IMR-90 (cell line): ENCODE data around the gene KCNQ1. TPM values are rescaled to one million over a fixed set of nuclear protein-coding genes. Genes with fewer than 3 reads are reported as not detected.

ENCODE experiments used
- ATAC-seq: fragments of 200-7000 bp; cut with Tn5 transposase; 2 replicates; pipeline ENCODE4 v1.9.1; 2020; ENCODE audit warnings: low read depth, mild to moderate bottlenecking, moderate library complexity
- BruUV-seq: library from RNA; stranded (reverse); fragments of 400-500 nt; replicated peaks from 2 replicates; lab custom pipeline; 2021; lab: Mats Ljungman, UMichigan
- CTCF ChIA-PET: fragments of 300-600 bp; formaldehyde crosslinking; extraction: SDS; loops from one replicate; lab custom pipeline; 2021; ENCODE audit warnings: antibody characterized with exemption; lab: Yijun Ruan, JAX
- POLR2A ChIA-PET: fragments of 300-600 bp; sonication (Branson Sonifier 250); formaldehyde crosslinking; loops from one replicate; lab custom pipeline; 2022; ENCODE audit warnings: antibody characterized with exemption; ENCODE audit not compliant: unreplicated experiment; lab: Charles Lee
- DNase-seq: peaks from one replicate; pipeline ENCODE4 v3.0.0; 2013
- H2AFZ ChIP-seq: replicated peaks from 2 replicates; pipeline ENCODE3; 2013; ENCODE audit warnings: low read length, mild to moderate bottlenecking; ENCODE audit not compliant: poor library complexity
- H2AK5ac ChIP-seq: 2 replicates; pipeline ENCODE4 v1.6.1; 2013; ENCODE audit warnings: low read depth, low read length, inconsistent platforms
- H2AK9ac ChIP-seq: replicated peaks from 2 replicates; pipeline ENCODE3; 2013; ENCODE audit warnings: mild to moderate bottlenecking, low read depth, low read length, moderate library complexity; ENCODE audit not compliant: poor library complexity
- H2BK120ac ChIP-seq: 2 replicates; pipeline ENCODE4 v1.6.1; 2013; ENCODE audit warnings: low read depth, low read length, inconsistent platforms
- H2BK15ac ChIP-seq: 3 replicates; pipeline ENCODE4 v1.6.1; 2013; ENCODE audit warnings: low read depth, low read length, inconsistent platforms
- H2BK20ac ChIP-seq: 2 replicates; pipeline ENCODE4 v1.6.1; 2013; ENCODE audit warnings: low read depth, mild to moderate bottlenecking, inconsistent platforms, low read length, moderate library complexity
- H2BK5ac ChIP-seq: 2 replicates; pipeline ENCODE4 v1.6.1; 2013; ENCODE audit warnings: mild to moderate bottlenecking, low read depth, low read length, inconsistent platforms; ENCODE audit not compliant: poor library complexity, severe bottlenecking
- H3K14ac ChIP-seq: replicated peaks from 2 replicates; pipeline ENCODE4 v1.6.1; 2013; ENCODE audit warnings: low read depth, low read length, inconsistent platforms
- H3K18ac ChIP-seq: 2 replicates; pipeline ENCODE4 v1.6.1; 2013; ENCODE audit warnings: low read depth, low read length, control low read depth
- H3K23ac ChIP-seq: 2 replicates; pipeline ENCODE4 v1.6.1; 2013; ENCODE audit warnings: low read depth, low read length, inconsistent platforms
- H3K27ac ChIP-seq: 2 replicates; pipeline ENCODE4 v1.5.1; 2013; ENCODE audit warnings: mild to moderate bottlenecking, control low read depth, low read length; ENCODE audit not compliant: insufficient read depth
- H3K27me3 ChIP-seq: 2 replicates; pipeline ENCODE4 v1.6.1; 2013; ENCODE audit warnings: low read length; ENCODE audit not compliant: control insufficient read depth, insufficient read depth
- H3K36me3 ChIP-seq: 2 replicates; pipeline ENCODE4 v1.6.1; 2013; ENCODE audit warnings: low read length, mixed read lengths; ENCODE audit not compliant: control insufficient read depth, insufficient read depth
- H3K4ac ChIP-seq: 2 replicates; pipeline ENCODE4 v1.6.1; 2013; ENCODE audit warnings: low read depth, low read length, inconsistent platforms
- H3K4me1 ChIP-seq: 2 replicates; pipeline ENCODE4 v1.6.1; 2013; ENCODE audit warnings: low read length, mixed read lengths; ENCODE audit not compliant: control insufficient read depth, insufficient read depth
- H3K4me2 ChIP-seq: 2 replicates; pipeline ENCODE4 v1.6.1; 2013; ENCODE audit warnings: low read depth, mild to moderate bottlenecking, control low read depth, low read length, moderate library complexity
- H3K4me3 ChIP-seq: 2 replicates; pipeline ENCODE4 v1.5.1; 2013; ENCODE audit warnings: low read depth, mild to moderate bottlenecking, control low read depth, low read length, moderate library complexity; ENCODE audit not compliant: insufficient read depth
- H3K56ac ChIP-seq: 2 replicates; pipeline ENCODE4 v1.6.1; 2013; ENCODE audit warnings: low read length, inconsistent platforms; ENCODE audit not compliant: insufficient read depth; ENCODE audit errors: extremely low read depth
- H3K79me1 ChIP-seq, 2 experiments: 2 replicates each; pipeline ENCODE4 v1.6.1; 2013; ENCODE audit warnings: low read length in 2 of 2, inconsistent platforms in 1 of 2, low read depth in 1 of 2
- H3K9ac ChIP-seq: 2 replicates; pipeline ENCODE4 v1.6.1; 2013; ENCODE audit warnings: low read depth, low read length, control low read depth
- H3K9me1 ChIP-seq: 2 replicates; pipeline ENCODE4 v1.6.1; 2013; ENCODE audit warnings: low read length, inconsistent platforms; ENCODE audit not compliant: insufficient read depth
- H3K9me3 ChIP-seq: 2 replicates; pipeline ENCODE4 v1.6.1; 2013; ENCODE audit warnings: low read length; ENCODE audit not compliant: control insufficient read depth, insufficient read depth
- H4K20me1 ChIP-seq: 2 replicates; pipeline ENCODE4 v1.6.1; 2013; ENCODE audit warnings: low read length, inconsistent platforms; ENCODE audit not compliant: insufficient read depth
- H4K5ac ChIP-seq: 2 replicates; pipeline ENCODE4 v1.6.1; 2013; ENCODE audit warnings: mild to moderate bottlenecking, low read depth, low read length, control low read depth
- H4K8ac ChIP-seq, 2 experiments: 2 replicates each; pipeline ENCODE4 v1.6.1; 2013; ENCODE audit warnings: low read depth in 2 of 2, low read length in 2 of 2, control low read depth in 1 of 2, inconsistent platforms in 1 of 2
- H4K91ac ChIP-seq: 2 replicates; pipeline ENCODE4 v1.6.1; 2013; ENCODE audit warnings: low read depth, low read length, inconsistent platforms; ENCODE audit not compliant: insufficient read depth
- MAFK ChIP-seq: IDR thresholded peaks from 2 replicates; pipeline ENCODE4 v1.6.1; 2012; ENCODE audit warnings: low read depth, low read length, improper control_type of control experiment
- WGBS, 2 experiments: methylation state at CpG; one replicate each; pipeline versions ENCODE4 v1.1.5 to v1.1.7; 2013; ENCODE audit warnings: missing lambda C conversion rate in 2 of 2; ENCODE audit not compliant: insufficient read length in 1 of 2; ENCODE audit errors: extremely low coverage in 2 of 2; 5-methylcytosine and 5-hydroxymethylcytosine counted together
- dilution Hi-C: fragments of 300-500 bp; cut with HindIII; formaldehyde crosslinking; loops from one replicate; pipeline ENCODE4 v1.14.3; 2018; ENCODE audit warnings: low sequenced_read_pairs; ENCODE audit not compliant: unreplicated experiment
- in situ Hi-C: fragments of 300-500 bp; cut with MboI; formaldehyde crosslinking; loops from 3 replicates; pipeline ENCODE4 v1.14.3; 2019; ENCODE audit warnings: low sequenced_read_pairs, inconsistent platforms, mixed read lengths
- intact Hi-C: fragments of 100-400 bp; cut with micrococcal nuclease; formaldehyde crosslinking; loops from 2 replicates; pipeline ENCODE4 v1.10.0; 2022
- polyA plus RNA-seq, 3 experiments: library from polyadenylated mRNA; depleted of rRNA; stranded (reverse); fragments of >200 nt; gene quantifications; 2 replicates each; pipeline ENCODE4 v1.2.3, GENCODE V29; 2012; ENCODE audit warnings: low replicate concordance in 1 of 3
- total RNA-seq: library from RNA; depleted of rRNA; stranded (reverse); fragments of >200 nt; gene quantifications from 2 replicates; pipeline ENCODE4 v1.2.3, GENCODE V29; 2012

KCNQ1 gene
- total and polyA plus RNA-seq, 2 of the 4 experiments (the other 2 are of a cell fraction): 0.07 TPM; not detected in 1

GRCh38 chr11:2787816-2788167 is 343.0 kb downstream of the KCNQ1 start:
- Histone ChIP-seq H3K4me2 (no peak overlapping the region), H2BK5ac (no peak overlapping the region), H3K56ac (no peak overlapping the region), H3K23ac (no peak overlapping the region), H3K4ac (no peak overlapping the region), H2AFZ (no peak overlapping the region), H3K4me3 (no peak overlapping the region), H3K18ac (no peak overlapping the region), H4K20me1 (no peaks in the 10 kb centered on the region), H3K9me1 (no peaks in the 10 kb centered on the region; the same call in 1 of the 2 replicates), H4K5ac (no peak overlapping the region), H3K79me1 (no peaks in the 10 kb centered on the region), H2BK120ac (no peak overlapping the region), H3K27me3 (peaks cover 42% of the 10 kb centered on the region), H3K9ac (no peak overlapping the region), H3K14ac (no peak overlapping the region), H4K8ac (no peak overlapping the region), H4K91ac (no peak overlapping the region), H3K9me3 (no peaks in the 10 kb centered on the region; the same call in 1 of the 2 replicates), H3K27ac (no peak overlapping the region), H3K36me3 (no peaks in the 10 kb centered on the region), H2BK20ac (no peak overlapping the region), H2AK5ac (no peak overlapping the region), H3K4me1 (no peaks in the 10 kb centered on the region), H2AK9ac (no peak overlapping the region), H2BK15ac (no peak overlapping the region)
- dilution Hi-C loops (no loop called here), intact Hi-C loops (no loop called here), in situ Hi-C loops (no loop called here)
- ChIA-PET CTCF (no interaction called here), POLR2A (no interaction called here)
- TF ChIP-seq MAFK: no peak
- DNase-seq (no peak), ATAC-seq (no peak)
- BruUV-seq: no TSS peak
- no CpG with 5 or more reads among the region's 10 CpGs for WGBS, 2 experiments
